GM19324 (cell line): Measurements from ENCODE around the gene ITIH1.

Experiments used
- ATAC-seq: cut with Tn5 transposase; IDR thresholded peaks from one replicate; pipeline ENCODE4 v1.9.1; 2021; ENCODE audit warnings: mild to moderate bottlenecking, moderate library complexity; ENCODE audit not compliant: unreplicated experiment, low FRiP score

Gene ITIH1

GRCh38 chr3:52838561-52839267, 61.3 kb downstream of the ITIH1 start:
- no peak for ATAC-seq

GRCh38 chr3:52839268-52839575, 61.8 kb downstream of the ITIH1 start:
- ATAC-seq, result no peak

- ATAC-seq, result no peak
Measured at GRCh38 chr3:52839892-52840545, 62.6 kb downstream of the ITIH1 start.

GRCh38 chr3:52841211-52841980, 64.0 kb downstream of the ITIH1 start:
- ATAC-seq, result no peak
